K562 (cell line): ENCODE results near the gene TLCD5. TPM values are rescaled to one million over a fixed set of nuclear protein-coding genes. Genes with fewer than 3 reads are reported as not detected.

ENCODE experiments used
- ATAC-seq: fragments of 200-7000 bp; cut with Tn5 transposase; 3 replicates; pipeline ENCODE4 v1.9.1; 2020; ENCODE audit warnings: moderate library complexity
- BruUV-seq: library from RNA; stranded (reverse); fragments of 400-500 nt; replicated peaks from 2 replicates; lab custom pipeline; 2021; lab: Mats Ljungman, UMichigan
- CTCF ChIA-PET: fragments of 300-600 bp; formaldehyde crosslinking; extraction: SDS; loops from one replicate; lab custom pipeline; 2021; ENCODE audit warnings: low intra/inter-chr PET ratio; lab: Yijun Ruan, JAX
- POLR2A ChIA-PET: fragments of 300-600, 350-650 bp; sonication (Branson Sonifier 250); formaldehyde crosslinking; extraction: SDS; loops from one replicate; lab custom pipeline; 2021; ENCODE audit warnings: antibody characterized with exemption, inconsistent platforms; lab: Yijun Ruan, JAX
- DNase-seq, 4 experiments: peaks; one replicate each; pipeline versions ENCODE4 v3.0.0 to v3.0.0-alpha.2; 2011 to 2018; ENCODE audit warnings: low spot score in 3 of 4, mixed read lengths in 3 of 4; ENCODE audit errors: extremely low read depth in 1 of 4
- FAIRE-seq: peaks from 2 replicates; lab custom pipeline; 2011; peaks lifted over from hg19 to GRCh38; lab: Jason Lieb, UNC
- H2AFZ ChIP-seq: 2 replicates; pipeline ENCODE4 v1.6.0; 2011; ENCODE audit warnings: low read depth, low read length, control low read depth, inconsistent platforms
- H3K27ac ChIP-seq: fragments of 200-600 bp; 3 replicates; pipeline ENCODE4 v1.8.0; 2011; ENCODE audit warnings: low read depth, mild to moderate bottlenecking, control low read depth, inconsistent platforms, low read length, moderate library complexity, mixed read lengths; ENCODE audit errors: extremely low read depth
- H3K27me3 ChIP-seq, 2 experiments: fragments of 300-600 bp in 1 of 2; 2 replicates in 1 of 2; 3 replicates in 1 of 2; pipeline versions ENCODE4 v1.6.0 to v1.8.0; 2011; ENCODE audit warnings: inconsistent platforms in 2 of 2, low read length in 2 of 2, mild to moderate bottlenecking in 1 of 2, mixed read lengths in 1 of 2, moderate library complexity in 1 of 2; ENCODE audit not compliant: control insufficient read depth in 2 of 2, insufficient read depth in 2 of 2
- H3K36me3 ChIP-seq: fragments of 300-600 bp; 3 replicates; pipeline ENCODE4 v1.8.0; 2011; ENCODE audit warnings: mild to moderate bottlenecking, low read length, inconsistent platforms; ENCODE audit not compliant: control insufficient read depth, insufficient read depth
- H3K4me1 ChIP-seq, 2 experiments: fragments of 200-600 bp in 1 of 2; replicated peaks in 1 of 2; 2 replicates in 1 of 2; 3 replicates in 1 of 2; pipeline versions ENCODE4 v1.5.1 to v1.8.0; 2011; ENCODE audit warnings: inconsistent platforms in 2 of 2, low read length in 2 of 2, mild to moderate bottlenecking in 1 of 2, mixed read lengths in 1 of 2, moderate library complexity in 1 of 2; ENCODE audit not compliant: control insufficient read depth in 2 of 2, insufficient read depth in 2 of 2
- H3K4me2 ChIP-seq: 2 replicates; pipeline ENCODE4 v1.6.1; 2011; ENCODE audit warnings: low read length, control low read depth, inconsistent platforms, mixed read lengths; ENCODE audit not compliant: insufficient read depth
- H3K4me3 ChIP-seq: fragments of 200-600 bp; sonication (generic), shearing (Covaris generic); 2 replicates; pipeline ENCODE4 v1.5.1; 2016; ENCODE audit warnings: control low read depth, inconsistent platforms
- H3K79me2 ChIP-seq: fragments of 200-600 bp; 3 replicates; pipeline ENCODE4 v1.8.0; 2011; ENCODE audit warnings: low read length, inconsistent platforms; ENCODE audit not compliant: control insufficient read depth, insufficient read depth
- H3K9ac ChIP-seq, 2 experiments: 2 replicates each; pipeline versions ENCODE4 v1.6.0 to v1.6.1; 2011; ENCODE audit warnings: low read depth in 2 of 2, low read length in 2 of 2, control low read depth in 1 of 2, inconsistent platforms in 1 of 2, mild to moderate bottlenecking in 1 of 2, mixed read lengths in 1 of 2; ENCODE audit not compliant: insufficient read depth in 1 of 2
- H3K9me1 ChIP-seq: one replicate; pipeline ENCODE4 v1.6.0; 2011; ENCODE audit warnings: inconsistent platforms, mild to moderate bottlenecking, low read length, moderate library complexity; ENCODE audit not compliant: control insufficient read depth, insufficient read depth
- H3K9me3 ChIP-seq: replicated peaks from 2 replicates; pipeline ENCODE4 v1.5.1; 2011; ENCODE audit warnings: low read depth, low read length, inconsistent platforms; ENCODE audit not compliant: control insufficient read depth, insufficient read depth
- H4K20me1 ChIP-seq: replicated peaks from 2 replicates; pipeline ENCODE4 v1.6.1; 2011; ENCODE audit warnings: low read length, inconsistent platforms, mixed read lengths; ENCODE audit not compliant: control insufficient read depth, insufficient read depth
- CEBPB ChIP-seq: fragments of 450-650 bp; IDR thresholded peaks from 2 replicates; pipeline ENCODE4 v1.6.1; 2016; ENCODE audit warnings: missing genetic modification characterization, missing compliant biosample characterization
- CHD4 ChIP-seq: fragments of 200-600 bp; sonication (generic); IDR thresholded peaks from 3 replicates; pipeline ENCODE4 v1.6.1; 2012; ENCODE audit warnings: low read depth, mild to moderate bottlenecking, mixed read lengths, low read length, inconsistent platforms; ENCODE audit not compliant: insufficient read depth, insufficient replicate concordance, poor library complexity, severe bottlenecking
- DEAF1 ChIP-seq: fragments of 450-650 bp; formaldehyde crosslinking; IDR thresholded peaks from 2 replicates; pipeline ENCODE4 v1.4.0; 2020; ENCODE audit warnings: mild to moderate bottlenecking, moderate library complexity
- DNMT1 ChIP-seq: fragments of 450-650 bp; IDR thresholded peaks from 2 replicates; pipeline ENCODE4 v1.6.1; 2016; ENCODE audit warnings: antibody characterized with exemption, mild to moderate bottlenecking
- E2F1 ChIP-seq: sonication (generic); formaldehyde crosslinking; IDR thresholded peaks from 2 replicates; pipeline ENCODE4 v1.8.1; 2023; ENCODE audit warnings: mild to moderate bottlenecking, missing genetic modification reagents, moderate library complexity
- MCM2 ChIP-seq: fragments of 450-650 bp; IDR thresholded peaks from 2 replicates; pipeline ENCODE4 v1.6.1; 2017; ENCODE audit warnings: low read depth, mild to moderate bottlenecking
- MXI1 ChIP-seq: IDR thresholded peaks from 2 replicates; pipeline ENCODE4 v1.6.1; 2011; ENCODE audit warnings: low read depth, mild to moderate bottlenecking, improper control_type of control experiment, low read length
- NR1H2 ChIP-seq: sonication (generic); formaldehyde crosslinking; IDR thresholded peaks from 2 replicates; pipeline ENCODE4 v1.4.0; 2020; ENCODE audit warnings: mild to moderate bottlenecking, missing genetic modification reagents
- RNF2 ChIP-seq: sonication (generic); IDR thresholded peaks from 2 replicates; pipeline ENCODE4 v1.6.1; 2016
- SFPQ ChIP-seq: fragments of 200-400 bp; formaldehyde crosslinking; IDR thresholded peaks from 2 replicates; pipeline ENCODE4 v1.6.1; 2017; ENCODE audit warnings: mild to moderate bottlenecking, low read depth, low read length, moderate library complexity
- SMC3 ChIP-seq: conservative IDR thresholded peaks from 2 replicates; pipeline ENCODE4 v1.6.1; 2011; ENCODE audit warnings: low read depth, low read length, improper control_type of control experiment; ENCODE audit not compliant: insufficient read depth
- ZBTB7A ChIP-seq: IDR thresholded peaks from 2 replicates; pipeline ENCODE4 v1.6.1; 2011; ENCODE audit warnings: low read depth, mild to moderate bottlenecking, low read length, moderate library complexity, borderline replicate concordance; ENCODE audit not compliant: control insufficient read depth
- ZFP91 ChIP-seq: sonication (generic); formaldehyde crosslinking; IDR thresholded peaks from 2 replicates; pipeline ENCODE4 v1.8.0; 2022; ENCODE audit warnings: mild to moderate bottlenecking, missing genetic modification reagents
- ZNF311 ChIP-seq: fragments of 250-450 bp; sonication (Bioruptor Pico); IDR thresholded peaks from 2 replicates; pipeline ENCODE4 v1.4.0; 2020; ENCODE audit warnings: mild to moderate bottlenecking, moderate library complexity
- ZSCAN29 ChIP-seq: fragments of 450-650 bp; IDR thresholded peaks from 2 replicates; pipeline ENCODE4 v1.6.1; 2017
- WGBS: fragments of 100-300 bp; shearing (Covaris generic); methylation state at CpG from one replicate; pipeline ENCODE4 v1.1.6; 2016; ENCODE audit warnings: low coverage, mixed read lengths; ENCODE audit not compliant: insufficient coverage; ENCODE audit errors: missing lambda C conversion rate; 5-methylcytosine and 5-hydroxymethylcytosine counted together
- in situ Hi-C: fragments of 300-500 bp; cut with MboI; formaldehyde crosslinking; loops from 4 replicates; pipeline ENCODE4 v1.15.0; 2018; ENCODE audit warnings: inconsistent platforms, mixed read lengths
- intact Hi-C: fragments of 100-400 bp; cut with micrococcal nuclease; formaldehyde crosslinking; loops from 2 replicates; pipeline ENCODE4 v1.14.2; 2022
- polyA plus RNA-seq, 8 experiments: library from polyadenylated mRNA; depleted of rRNA in 4 of 8; stranded (reverse) in 5 of 8; unstranded in 3 of 8; fragments of >200 nt; fragmentation: Nextera tagmentation in 2 of 8; fragmentation: Illumina TruSeq in 1 of 8; extraction: Ambion mirVana in 2 of 8; extraction: Trizol in 1 of 8; gene quantifications; 2 replicates each; pipeline versions ENCODE4 v1.2.1 to v1.2.3, GENCODE V29; 2011 to 2014; ENCODE audit warnings: inconsistent platforms in 1 of 8, missing spikeins in 1 of 8
- total RNA-seq, 7 experiments: library from RNA; depleted of rRNA in 6 of 7; stranded (reverse); fragments of >200 nt in 6 of 7; fragmentation: Illumina TruSeq in 2 of 7; extraction: Trizol in 2 of 7; gene quantifications; 2 replicates each; pipeline versions ENCODE4 v1.2.1 to v1.2.3, GENCODE V29; 2011 to 2021; ENCODE audit warnings: low replicate concordance in 1 of 7

The TLCD5 gene
- total and polyA plus RNA-seq, 9 of the 15 experiments (the other 6 are each of a cell fraction or from before 2014, with no cell fraction given), result 0.94 to 5.1 (median 1.6) TPM

- TF ChIP-seq CEBPB (tag) (no peak), ZFP91 (no peak), RNF2 (no peak), ZSCAN29 (no peak)
Observed at GRCh38 chr11:120307476-120307875, 17.6 kb upstream of the TLCD5 start (continued).

GRCh38 chr11:120308081-120308480 lies 17.0 kb upstream of the TLCD5 start:
- H2AFZ ChIP-seq, result no peak overlapping the region
- H3K9me1 ChIP-seq, result no peaks in the 10 kb centered on the region
- no peak for FAIRE-seq
- H3K9ac ChIP-seq, result no peak overlapping the region
- no TSS peak for BruUV-seq
- no peak for ATAC-seq
- CTCF ChIA-PET, result no interaction called here
- H3K27ac ChIP-seq, result no peak overlapping the region
- intact Hi-C loops (loop anchor here (10.0 kb wide), 1 partner anchor 643 kb away; no protein-coding TSS in a partner anchor), in situ Hi-C loops (loop anchor here (5.0 kb wide), 1 partner anchor 71 kb away; no protein-coding TSS in a partner anchor)
- no peaks in the 10 kb centered on the region for H3K9me3 ChIP-seq
- H3K79me2 ChIP-seq, result no peaks in the 10 kb centered on the region
- WGBS, result 1% methylated on average over 7 of the region's 7 CpGs
- POLR2A ChIA-PET, result interaction anchor here (2.3 kb wide), 1 partner anchor 71 kb away, joined by 7 read pairs; no protein-coding TSS in a partner anchor
- H3K36me3 ChIP-seq, result no peaks in the 10 kb centered on the region
- H3K4me1 ChIP-seq, result no peaks in the 10 kb centered on the region; a peak in 2 of 5 replicates
- peaks cover 14% of the 10 kb centered on the region; the same call in 1 of the 2 replicates for H4K20me1 ChIP-seq
- no peak overlapping the region for H3K4me3 ChIP-seq
- H3K4me2 ChIP-seq, result no peak overlapping the region
- peaks cover 15 to 56% of the 10 kb centered on the region in 2 experiments; a peak in 4 of 5 replicates for H3K27me3 ChIP-seq
- no peak for DNase-seq
- TF ChIP-seq ZNF311 (CRISPR knock-in tag), result no peak
- TF ChIP-seq MXI1, result no peak
- TF ChIP-seq E2F1, result no peak
- no peak for TF ChIP-seq ZBTB7A
- TF ChIP-seq CHD4, result no peak
- TF ChIP-seq DNMT1, result no peak
- no peak for TF ChIP-seq SMC3
- no peak for TF ChIP-seq DEAF1 (CRISPR knock-in tag)
- TF ChIP-seq MCM2, result no peak
- no peak for TF ChIP-seq SFPQ
- no peak for TF ChIP-seq NR1H2 (CRISPR knock-in tag)
